T-helper 2 cell treated with Interferon-gamma antibody and Interleukin-4, amounts not matched to agents 100 ng/mL and 5 ng/mL, for 36 hours (primary cell): ENCODE measurements around the gene C11orf54. TPM values are rescaled to one million over a fixed set of nuclear protein-coding genes. Genes with fewer than 3 reads are reported as not detected.
"Not testable (repeated sequence)": the region's sequence is repeated elsewhere in the genome, so short reads cannot be mapped to it uniquely, and the experiment has no call there.

ENCODE experiments used
- intact Hi-C: fragments of 100-400 bp; cut with micrococcal nuclease; formaldehyde crosslinking; loops from one replicate; pipeline ENCODE4 v1.15.1; 2023
- total RNA-seq: library from RNA; stranded (reverse); gene quantifications from 2 replicates; pipeline ENCODE4 v1.2.3, GENCODE V29; 2022

The C11orf54 gene
- total RNA-seq, 1 donor from 2014 or later, result 21.7 TPM

- intact Hi-C loops, result no loop called here
Observed at GRCh38 chr11:93761910-93762309, 20.4 kb downstream of the C11orf54 start.

- intact Hi-C loops, result no loop called here
Observed at GRCh38 chr11:93765551-93765950, 24.1 kb downstream of the C11orf54 start.

GRCh38 chr11:93766504-93766903, 25.0 kb downstream of the C11orf54 start:
- intact Hi-C loops, result no loop called here

GRCh38 chr11:93767018-93767417, 25.5 kb downstream of the C11orf54 start:
- intact Hi-C loops, result no loop called here

- intact Hi-C loops, result no loop called here
Observed at GRCh38 chr11:93770160-93770559, 28.7 kb downstream of the C11orf54 start.

GRCh38 chr11:93772123-93772522, 30.7 kb downstream of the C11orf54 start:
- intact Hi-C loops, result no loop called here

GRCh38 chr11:93773045-93773477, 31.6 kb downstream of the C11orf54 start:
- intact Hi-C loops, result no loop called here

- intact Hi-C loops, result no loop called here
Observed at GRCh38 chr11:93773601-93774200, 32.2 kb downstream of the C11orf54 start.

- intact Hi-C loops, result not testable (repeated sequence)
Observed at GRCh38 chr11:93774560-93774959, 33.1 kb downstream of the C11orf54 start.

- intact Hi-C loops, result no loop called here
Observed at GRCh38 chr11:93775289-93775688, 33.8 kb downstream of the C11orf54 start.

- intact Hi-C loops, result loop anchor here (5.0 kb wide), 1 partner anchor 241 kb away; the partner anchor contains the start of gene SMCO4
Observed at GRCh38 chr11:93783362-93783761, 41.9 kb downstream of the C11orf54 start.

- intact Hi-C loops, result loop anchor here (1.0 to 5.0 kb wide), 7 partner anchors 42 to 711 kb away; partner anchors contain the start of genes C11orf54, CEP295, PANX1 and SLC36A4
Observed at GRCh38 chr11:93783765-93784144, 42.3 kb downstream of the C11orf54 start.

- intact Hi-C loops, result loop anchor here (1.0 to 5.0 kb wide), 7 partner anchors 43 to 710 kb away; partner anchors contain the start of genes C11orf54, CEP295, PANX1 and SLC36A4
Observed at GRCh38 chr11:93784145-93784934, 42.9 kb downstream of the C11orf54 start, which contains the start of gene MED17. Gene MED17, plus strand, starts transcription at chr11:93784282. Its CDS starts 232 bp downstream, at chr11:93784514.

GRCh38 chr11:93784935-93785360, 43.5 kb downstream of the C11orf54 start:
- intact Hi-C loops, result loop anchor here (1.0 to 5.0 kb wide), 7 partner anchors 44 to 710 kb away; partner anchors contain the start of genes C11orf54, CEP295, PANX1 and SLC36A4

GRCh38 chr11:93791493-93791892, 50.0 kb downstream of the C11orf54 start:
- intact Hi-C loops, result no loop called here

GRCh38 chr11:93796441-93797231, 55.2 kb downstream of the C11orf54 start:
- intact Hi-C loops, result no loop called here

GRCh38 chr11:93801366-93801765, 59.9 kb downstream of the C11orf54 start:
- intact Hi-C loops, result no loop called here

- intact Hi-C loops, result no loop called here
Observed at GRCh38 chr11:93804879-93805278, 63.4 kb downstream of the C11orf54 start.

- intact Hi-C loops, result no loop called here
Observed at GRCh38 chr11:93807980-93808379, 66.5 kb downstream of the C11orf54 start.

GRCh38 chr11:93813974-93814373, 72.5 kb downstream of the C11orf54 start:
- intact Hi-C loops, result no loop called here
